Measurements from ENCODE around the gene PTPRS. TPM values are rescaled to one million over a fixed set of nuclear protein-coding genes. Genes with fewer than 3 reads are reported as not detected.
"Not testable (repeated sequence)": the region's sequence is repeated elsewhere in the genome, so short reads cannot be mapped to it uniquely, and the experiment has no call there.

PTPRS gene
- total RNA-seq, 1 donor from 2014 or later = 0.21 TPM

DNA sequence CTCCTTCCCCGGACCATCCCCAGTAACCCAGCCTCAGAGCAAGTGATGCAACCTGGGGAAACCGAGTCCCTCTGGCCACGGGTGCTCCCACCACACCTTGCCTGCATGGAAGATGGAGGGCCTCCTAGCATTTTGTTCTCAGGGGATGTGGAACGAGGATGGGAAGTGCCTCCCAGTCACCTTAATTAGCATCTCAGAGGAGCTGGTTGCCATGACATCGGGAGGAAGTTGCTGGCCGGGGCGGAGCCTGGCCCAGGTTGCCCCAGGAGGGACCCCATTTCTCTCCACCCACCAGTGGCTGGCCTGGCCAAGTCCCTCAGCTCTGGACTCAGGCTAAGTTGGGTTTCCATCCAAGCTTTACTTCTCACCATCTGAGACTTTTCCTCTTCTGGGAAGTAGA lies 24.1 kb upstream of the PTPRS start:
- Mint-ChIP-seq H3K27ac (no peak overlapping the region), H3K4me3 (no peak overlapping the region), H3K9me3 (no peaks in the 10 kb centered on the region), H3K36me3 (ENCODE audit: low read depth) (no peaks in the 10 kb centered on the region), H3K4me1 (ENCODE audit: low read depth) (no peaks in the 10 kb centered on the region), H3K27me3 (ENCODE audit: insufficient read depth) (no peaks in the 10 kb centered on the region)
- DNase-seq (ENCODE audit: low spot score) = no peak
- intact Hi-C loops (cut with micrococcal nuclease) = no loop called here

GRCh38 chr19:5361839-5362238 lies 21.2 kb upstream of the PTPRS start:
- H3K27me3 Mint-ChIP-seq (ENCODE audit: insufficient read depth); H3K36me3 Mint-ChIP-seq (ENCODE audit: low read depth); intact Hi-C loops (cut with micrococcal nuclease); H3K27ac Mint-ChIP-seq; H3K4me1 Mint-ChIP-seq (ENCODE audit: low read depth); DNase-seq (ENCODE audit: low spot score); H3K4me3 Mint-ChIP-seq; H3K9me3 Mint-ChIP-seq: not testable (repeated sequence)

DNA sequence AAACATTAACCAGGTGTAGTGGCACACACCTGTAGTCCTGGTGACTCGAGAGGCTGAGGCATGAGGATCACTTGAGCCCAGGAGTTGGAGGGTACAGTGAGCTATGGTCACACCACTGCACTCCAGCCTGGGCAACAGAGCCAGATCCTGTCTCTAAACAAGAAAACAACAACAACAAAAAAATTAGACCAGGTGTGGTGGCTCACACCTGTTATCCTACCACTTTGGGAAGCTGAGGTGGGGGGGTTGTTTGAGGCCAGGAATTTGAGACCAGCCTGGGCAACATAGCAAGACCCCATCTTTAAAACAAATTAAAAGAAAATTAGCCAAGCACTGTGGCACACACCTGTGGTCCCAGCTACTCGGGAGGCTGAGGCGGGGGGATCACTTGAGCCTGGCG lies 20.8 kb upstream of the PTPRS start:
- H3K4me1 Mint-ChIP-seq (ENCODE audit: low read depth) = no peaks in the 10 kb centered on the region
- no peaks in the 10 kb centered on the region for H3K36me3 Mint-ChIP-seq (ENCODE audit: low read depth)
- no peak for DNase-seq (ENCODE audit: low spot score)

GRCh38 chr19:5360003-5360780 lies 19.6 kb upstream of the PTPRS start:
- intact Hi-C loops (cut with micrococcal nuclease) = no loop called here
- Mint-ChIP-seq H3K4me1 (ENCODE audit: low read depth) (no peaks in the 10 kb centered on the region), H3K27ac (no peak overlapping the region), H3K9me3 (no peaks in the 10 kb centered on the region), H3K36me3 (ENCODE audit: low read depth) (no peaks in the 10 kb centered on the region), H3K4me3 (no peak overlapping the region), H3K27me3 (ENCODE audit: insufficient read depth) (no peaks in the 10 kb centered on the region)
- no peak for DNase-seq (ENCODE audit: low spot score)

More for the DNA sequence above, 20.8 kb upstream of the PTPRS start:
- no peak overlapping the region for H3K4me3 Mint-ChIP-seq
- no peak overlapping the region for H3K27ac Mint-ChIP-seq
- H3K27me3 Mint-ChIP-seq (ENCODE audit: insufficient read depth) = no peaks in the 10 kb centered on the region
- no peaks in the 10 kb centered on the region for H3K9me3 Mint-ChIP-seq
- intact Hi-C loops (cut with micrococcal nuclease) = no loop called here

DNA sequence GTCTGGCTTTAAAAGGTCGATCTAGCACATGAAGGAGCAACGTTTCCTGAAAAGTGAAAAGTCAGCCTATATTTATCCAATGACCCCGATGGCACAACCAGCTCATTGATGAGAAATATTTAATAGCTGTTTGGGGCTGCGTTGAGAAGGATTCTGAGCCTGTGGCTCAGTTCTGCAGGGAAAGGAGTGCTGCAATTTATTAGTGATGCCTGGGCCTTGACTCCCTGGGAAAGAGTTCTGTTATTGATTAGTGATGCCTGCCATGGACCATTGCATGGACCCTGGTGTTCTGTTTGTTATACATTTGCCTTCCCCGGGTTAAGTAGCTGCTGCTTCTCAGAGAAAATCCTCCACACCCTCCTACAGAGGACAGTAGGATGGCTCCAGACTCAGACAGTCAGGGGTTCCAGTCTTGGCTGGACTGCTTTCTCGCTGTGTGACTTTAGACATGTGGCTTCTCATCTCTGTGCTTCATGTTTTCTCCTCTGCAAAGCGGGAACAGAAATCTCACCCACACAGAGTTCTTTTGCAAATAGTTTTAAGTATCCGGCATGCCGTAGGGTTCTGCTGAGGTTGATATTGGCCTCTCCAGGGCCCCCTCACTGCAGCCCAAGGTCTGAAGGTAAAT lies 17.7 kb upstream of the PTPRS start:
- Mint-ChIP-seq H3K9me3 (no peaks in the 10 kb centered on the region), H3K27ac (no peak overlapping the region), H3K4me3 (no peak overlapping the region), H3K27me3 (ENCODE audit: insufficient read depth) (no peaks in the 10 kb centered on the region), H3K36me3 (ENCODE audit: low read depth) (no peaks in the 10 kb centered on the region), H3K4me1 (ENCODE audit: low read depth) (no peaks in the 10 kb centered on the region)
- intact Hi-C loops (cut with micrococcal nuclease) = no loop called here
- DNase-seq (ENCODE audit: low spot score) = no peak

DNA sequence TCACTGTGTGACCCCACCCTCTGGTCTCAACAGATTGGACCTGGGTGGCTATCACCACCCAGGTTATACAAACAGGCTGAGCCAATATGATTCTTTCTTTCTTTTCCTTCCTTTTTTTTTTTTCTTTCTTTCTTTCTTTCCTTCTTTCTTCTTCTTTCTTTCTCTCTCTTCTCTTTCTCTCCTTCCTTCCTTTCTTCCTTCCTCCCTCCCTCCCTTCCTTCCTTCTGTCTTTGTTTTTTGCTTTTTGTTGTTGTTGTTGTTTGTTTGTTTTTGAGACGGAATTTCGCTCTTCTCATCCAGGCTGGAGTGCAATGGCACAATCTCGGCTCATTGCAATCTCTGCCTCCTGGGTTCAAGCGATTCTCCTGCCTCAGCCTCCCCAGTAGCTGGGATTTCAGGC lies 17.0 kb upstream of the PTPRS start:
- Mint-ChIP-seq H3K4me3 (no peak overlapping the region), H3K9me3 (no peaks in the 10 kb centered on the region), H3K4me1 (ENCODE audit: low read depth) (no peaks in the 10 kb centered on the region), H3K27ac (no peak overlapping the region), H3K27me3 (ENCODE audit: insufficient read depth) (no peaks in the 10 kb centered on the region), H3K36me3 (ENCODE audit: low read depth) (no peaks in the 10 kb centered on the region)
- no peak for DNase-seq (ENCODE audit: low spot score)
- intact Hi-C loops (cut with micrococcal nuclease) = no loop called here

- H3K4me1 Mint-ChIP-seq (ENCODE audit: low read depth) = no peaks in the 10 kb centered on the region
Observed at GRCh38 chr19:5356918-5357317, 16.3 kb upstream of the PTPRS start.

GRCh38 chr19:5356428-5356827 lies 15.8 kb upstream of the PTPRS start:
- no peak overlapping the region for H3K4me3 Mint-ChIP-seq
- no peak overlapping the region for H3K27ac Mint-ChIP-seq
- no peaks in the 10 kb centered on the region for H3K27me3 Mint-ChIP-seq (ENCODE audit: insufficient read depth)
- H3K4me1 Mint-ChIP-seq (ENCODE audit: low read depth) = no peaks in the 10 kb centered on the region
- no peaks in the 10 kb centered on the region for H3K36me3 Mint-ChIP-seq (ENCODE audit: low read depth)
- no peak for DNase-seq (ENCODE audit: low spot score)
- intact Hi-C loops (cut with micrococcal nuclease) = no loop called here
- H3K9me3 Mint-ChIP-seq = no peaks in the 10 kb centered on the region

More at GRCh38 chr19:5356918-5357317, 16.3 kb upstream of the PTPRS start:
- no peaks in the 10 kb centered on the region for H3K9me3 Mint-ChIP-seq
- no peaks in the 10 kb centered on the region for H3K27me3 Mint-ChIP-seq (ENCODE audit: insufficient read depth)
- no peak overlapping the region for H3K27ac Mint-ChIP-seq
- H3K4me3 Mint-ChIP-seq = no peak overlapping the region
- DNase-seq (ENCODE audit: low spot score) = no peak
- intact Hi-C loops (cut with micrococcal nuclease) = no loop called here
- H3K36me3 Mint-ChIP-seq (ENCODE audit: low read depth) = no peaks in the 10 kb centered on the region

DNA sequence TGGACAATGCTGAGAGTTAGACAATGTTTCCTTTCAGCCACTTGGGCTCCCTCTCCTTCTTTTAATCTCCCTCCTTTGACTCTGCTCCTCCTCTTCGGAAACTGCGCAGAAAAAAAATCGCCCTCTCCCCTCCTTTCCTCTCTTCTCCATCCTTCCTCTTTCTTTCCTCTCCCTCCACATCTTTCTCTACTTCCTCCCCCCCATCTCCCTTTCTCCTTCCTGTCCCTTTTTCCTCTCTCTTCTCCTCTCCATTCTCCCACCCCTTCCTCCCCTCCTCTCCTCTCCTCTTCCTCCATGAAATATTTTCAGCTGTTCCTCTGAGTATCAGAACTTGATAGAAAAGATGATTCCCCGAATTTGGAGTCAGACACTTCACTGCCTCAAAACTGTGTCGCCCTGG lies 15.1 kb upstream of the PTPRS start:
- Mint-ChIP-seq H3K27me3 (ENCODE audit: insufficient read depth) (no peaks in the 10 kb centered on the region), H3K4me1 (ENCODE audit: low read depth) (no peaks in the 10 kb centered on the region), H3K36me3 (ENCODE audit: low read depth) (no peaks in the 10 kb centered on the region), H3K27ac (no peak overlapping the region), H3K4me3 (no peak overlapping the region), H3K9me3 (no peaks in the 10 kb centered on the region)
- no peak for DNase-seq (ENCODE audit: low spot score)
- intact Hi-C loops (cut with micrococcal nuclease) = no loop called here

DNA sequence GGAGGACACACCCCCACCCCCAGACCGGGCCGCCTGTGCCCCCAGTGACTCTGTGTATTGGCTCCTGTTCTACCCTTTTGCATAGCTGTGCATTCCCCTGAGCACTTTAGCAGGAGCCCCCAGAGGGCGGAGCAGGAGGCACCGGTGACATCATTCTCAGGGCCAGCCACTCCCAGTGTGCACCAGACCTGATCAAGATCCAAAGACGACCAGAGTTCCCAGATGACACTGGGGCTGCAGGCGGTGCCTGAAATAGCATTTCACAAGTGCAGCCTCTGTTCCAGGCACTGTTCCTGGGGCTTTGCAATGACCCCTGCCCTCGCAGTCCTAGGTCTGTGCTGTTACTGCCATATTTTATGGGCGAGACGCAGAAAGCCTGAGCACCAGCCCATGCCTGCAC lies 14.5 kb upstream of the PTPRS start:
- H3K4me1 Mint-ChIP-seq (ENCODE audit: low read depth) = no peaks in the 10 kb centered on the region
- no peaks in the 10 kb centered on the region for H3K27me3 Mint-ChIP-seq (ENCODE audit: insufficient read depth)
- intact Hi-C loops (cut with micrococcal nuclease) = no loop called here
- H3K4me3 Mint-ChIP-seq = no peak overlapping the region
- no peaks in the 10 kb centered on the region for H3K36me3 Mint-ChIP-seq (ENCODE audit: low read depth)
- H3K27ac Mint-ChIP-seq = no peak overlapping the region
- no peak for DNase-seq (ENCODE audit: low spot score)
- no peaks in the 10 kb centered on the region for H3K9me3 Mint-ChIP-seq

GRCh38 chr19:5354403-5354802 lies 13.8 kb upstream of the PTPRS start:
- Mint-ChIP-seq H3K9me3 (no peaks in the 10 kb centered on the region), H3K4me1 (ENCODE audit: low read depth) (no peaks in the 10 kb centered on the region), H3K27me3 (ENCODE audit: insufficient read depth) (no peaks in the 10 kb centered on the region), H3K4me3 (no peak overlapping the region), H3K27ac (no peak overlapping the region), H3K36me3 (ENCODE audit: low read depth) (no peaks in the 10 kb centered on the region)
- intact Hi-C loops (cut with micrococcal nuclease) = no loop called here
- DNase-seq (ENCODE audit: low spot score) = no peak

GRCh38 chr19:5352229-5352763 lies 11.7 kb upstream of the PTPRS start:
- H3K4me1 Mint-ChIP-seq (ENCODE audit: low read depth) = no peaks in the 10 kb centered on the region
- no peak overlapping the region for H3K27ac Mint-ChIP-seq
- H3K36me3 Mint-ChIP-seq (ENCODE audit: low read depth) = no peaks in the 10 kb centered on the region
- H3K27me3 Mint-ChIP-seq (ENCODE audit: insufficient read depth) = no peaks in the 10 kb centered on the region
- H3K4me3 Mint-ChIP-seq = no peak overlapping the region
- intact Hi-C loops (cut with micrococcal nuclease) = no loop called here
- DNase-seq (ENCODE audit: low spot score) = no peak
- H3K9me3 Mint-ChIP-seq = no peaks in the 10 kb centered on the region

DNA sequence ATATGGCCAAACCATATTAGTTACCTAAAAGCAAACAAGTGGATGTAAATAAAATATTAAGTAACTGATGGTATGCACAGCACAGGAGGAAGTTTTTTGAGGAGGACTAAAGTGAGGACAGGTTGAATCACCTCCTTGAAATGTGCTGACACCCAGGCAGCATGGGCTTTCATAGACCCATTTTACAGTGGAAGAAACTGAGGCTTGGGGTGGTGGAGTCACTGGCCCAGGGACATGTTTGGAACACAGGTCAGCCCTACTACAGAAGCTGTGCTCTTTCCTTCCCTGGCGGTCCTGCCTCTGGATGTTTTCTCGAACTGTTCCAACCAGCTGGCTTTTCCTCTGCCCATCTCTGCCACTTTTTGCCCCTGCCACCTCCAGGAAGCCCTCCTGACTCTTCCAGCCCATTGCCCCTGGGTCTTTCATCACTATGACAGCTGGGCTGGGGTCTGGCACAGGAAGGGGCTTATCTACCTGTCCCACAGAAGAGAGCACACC lies 11.2 kb upstream of the PTPRS start:
- intact Hi-C loops (cut with micrococcal nuclease) = no loop called here
- no peaks in the 10 kb centered on the region for H3K27me3 Mint-ChIP-seq (ENCODE audit: insufficient read depth)
- H3K27ac Mint-ChIP-seq = no peak overlapping the region
- H3K4me1 Mint-ChIP-seq (ENCODE audit: low read depth) = no peaks in the 10 kb centered on the region
- H3K9me3 Mint-ChIP-seq = no peaks in the 10 kb centered on the region
- DNase-seq (ENCODE audit: low spot score) = no peak
- no peaks in the 10 kb centered on the region for H3K36me3 Mint-ChIP-seq (ENCODE audit: low read depth)
- H3K4me3 Mint-ChIP-seq = no peak overlapping the region
